ENCODE data around the gene NOP56.

NOP56 gene

DNA sequence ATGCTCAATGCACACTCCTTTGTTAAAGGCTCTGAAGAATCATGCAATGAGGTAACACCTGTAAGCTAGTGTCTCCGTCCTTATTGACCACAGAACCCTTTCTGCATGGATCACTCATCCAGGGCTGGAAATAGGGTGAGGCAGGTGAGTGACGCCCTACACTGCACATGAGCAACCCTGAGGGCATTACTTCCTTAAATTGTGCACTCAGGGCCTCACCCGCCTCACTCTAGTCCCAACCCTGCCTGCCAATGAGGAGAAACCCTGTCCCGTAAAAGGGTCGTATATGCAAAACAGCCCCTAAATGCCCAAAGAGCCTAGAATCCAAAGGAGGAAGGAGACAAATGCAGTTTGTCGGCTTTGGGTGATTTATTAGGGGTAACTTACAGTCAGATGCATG, 33.6 kb upstream of the NOP56 start:
- TF ChIP-seq CTCF (IDR thresholded peaks at IDR 0.05; ENCODE audit: insufficient read depth, low read length, poor library complexity, severe bottlenecking), result no peak
- Histone ChIP-seq H3K27me3 (replicated peaks; ENCODE audit: control insufficient read depth, insufficient read depth, low read length) (peaks cover 2% of the 10 kb centered on the region; the same call in 1 of the 2 replicates), H3K4me3 (replicated peaks; ENCODE audit: low read depth, low read length) (no peak overlapping the region), H3K36me3 (ENCODE audit: control insufficient read depth, insufficient read depth, low read length) (no peaks in the 10 kb centered on the region)
- DNase-seq (ENCODE audit: extremely low read depth, insufficient read length), result no peak

- DNase-seq (ENCODE audit: extremely low read depth, insufficient read length), result no peak
- TF ChIP-seq CTCF (IDR thresholded peaks at IDR 0.05; ENCODE audit: insufficient read depth, low read length, poor library complexity, severe bottlenecking), result no peak
- Histone ChIP-seq H3K36me3 (ENCODE audit: control insufficient read depth, insufficient read depth, low read length) (no peaks in the 10 kb centered on the region), H3K4me3 (replicated peaks; ENCODE audit: low read depth, low read length) (no peak overlapping the region), H3K27me3 (replicated peaks; ENCODE audit: control insufficient read depth, insufficient read depth, low read length) (peaks cover 2% of the 10 kb centered on the region; the same call in 1 of the 2 replicates)
These were observed 33.1 kb upstream of the NOP56 start for GRCh38 chr20:2619337-2619736.

DNA sequence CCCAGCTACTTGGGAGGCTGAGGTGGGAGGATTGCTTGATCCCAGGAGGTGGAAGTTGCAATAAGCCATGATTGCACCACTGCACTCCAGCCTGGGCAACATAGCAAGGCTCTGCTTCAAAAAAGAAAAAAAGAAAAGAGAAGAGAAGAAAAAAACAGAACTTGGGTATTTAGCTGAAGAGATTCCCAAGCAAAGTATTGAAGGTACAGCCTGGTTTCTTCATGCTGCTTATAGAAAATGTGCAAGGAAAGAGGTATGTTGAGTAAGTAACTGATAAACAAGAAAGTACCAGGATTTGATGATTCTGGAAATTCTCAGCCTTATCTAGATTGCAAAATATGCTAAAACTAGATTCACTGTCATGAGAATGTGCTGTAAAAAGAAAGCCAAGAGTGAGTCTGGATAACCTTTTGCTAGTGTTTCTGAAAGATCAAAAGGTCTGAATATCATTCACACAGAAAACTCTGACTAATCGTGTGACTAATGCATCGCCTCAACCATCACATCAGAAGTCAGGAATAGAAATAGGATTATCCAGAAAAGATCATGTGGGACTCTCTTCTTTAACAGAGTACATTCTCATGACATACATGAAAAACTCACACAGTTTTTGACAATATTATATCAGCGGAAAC, 32.4 kb upstream of the NOP56 start:
- no peak for TF ChIP-seq CTCF (IDR thresholded peaks at IDR 0.05; ENCODE audit: insufficient read depth, low read length, poor library complexity, severe bottlenecking)

DNA sequence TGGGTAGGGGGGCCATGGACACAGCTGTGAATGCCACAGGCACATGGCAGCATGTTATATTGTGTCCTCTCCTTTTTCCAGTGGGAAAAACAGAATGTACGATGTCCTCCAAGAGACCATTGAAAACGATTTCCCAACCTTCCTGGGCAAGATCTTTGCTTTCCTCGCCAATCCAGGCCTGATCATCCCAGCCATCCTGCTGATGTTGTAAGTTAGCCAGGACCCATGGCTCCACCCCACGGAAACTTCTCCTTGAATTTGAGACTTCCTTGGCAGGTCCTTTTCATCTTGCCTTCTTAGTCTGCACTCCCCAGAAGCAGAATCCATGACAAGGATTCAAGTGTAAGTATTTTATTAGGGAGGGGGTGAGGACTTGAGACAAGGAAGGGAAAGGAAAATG, 28.2 kb upstream of the NOP56 start:
- no peak overlapping the region for H3K4me3 ChIP-seq (replicated peaks; ENCODE audit: low read depth, low read length)
- H3K27me3 ChIP-seq (replicated peaks; ENCODE audit: control insufficient read depth, insufficient read depth, low read length), result peaks cover 2% of the 10 kb centered on the region; the same call in 1 of the 2 replicates
- TF ChIP-seq CTCF (IDR thresholded peaks at IDR 0.05; ENCODE audit: insufficient read depth, low read length, poor library complexity, severe bottlenecking), result no peak
- DNase-seq (ENCODE audit: extremely low read depth, insufficient read length), result no peak
- H3K36me3 ChIP-seq (ENCODE audit: control insufficient read depth, insufficient read depth, low read length), result no peaks in the 10 kb centered on the region

More for the DNA sequence above, 32.4 kb upstream of the NOP56 start:
- no peaks in the 10 kb centered on the region for H3K36me3 ChIP-seq (ENCODE audit: control insufficient read depth, insufficient read depth, low read length)
- peaks cover 2% of the 10 kb centered on the region; the same call in 1 of the 2 replicates for H3K27me3 ChIP-seq (replicated peaks; ENCODE audit: control insufficient read depth, insufficient read depth, low read length)
- H3K4me3 ChIP-seq (replicated peaks; ENCODE audit: low read depth, low read length), result no peak overlapping the region
- DNase-seq (ENCODE audit: extremely low read depth, insufficient read length), result no peak

GRCh38 chr20:2625062-2625461, 27.4 kb upstream of the NOP56 start:
- Histone ChIP-seq H3K27me3 (replicated peaks; ENCODE audit: control insufficient read depth, insufficient read depth, low read length) (no peaks in the 10 kb centered on the region), H3K36me3 (ENCODE audit: control insufficient read depth, insufficient read depth, low read length) (no peaks in the 10 kb centered on the region), H3K4me3 (replicated peaks; ENCODE audit: low read depth, low read length) (no peak overlapping the region)
- DNase-seq (ENCODE audit: extremely low read depth, insufficient read length), result no peak
- TF ChIP-seq CTCF (IDR thresholded peaks at IDR 0.05; ENCODE audit: insufficient read depth, low read length, poor library complexity, severe bottlenecking), result no peak
